ENCODE results near the gene SLC43A1.
"Not testable (repeated sequence)": the region's sequence is repeated elsewhere in the genome, so short reads cannot be mapped to it uniquely, and the experiment has no call there.

DNA sequence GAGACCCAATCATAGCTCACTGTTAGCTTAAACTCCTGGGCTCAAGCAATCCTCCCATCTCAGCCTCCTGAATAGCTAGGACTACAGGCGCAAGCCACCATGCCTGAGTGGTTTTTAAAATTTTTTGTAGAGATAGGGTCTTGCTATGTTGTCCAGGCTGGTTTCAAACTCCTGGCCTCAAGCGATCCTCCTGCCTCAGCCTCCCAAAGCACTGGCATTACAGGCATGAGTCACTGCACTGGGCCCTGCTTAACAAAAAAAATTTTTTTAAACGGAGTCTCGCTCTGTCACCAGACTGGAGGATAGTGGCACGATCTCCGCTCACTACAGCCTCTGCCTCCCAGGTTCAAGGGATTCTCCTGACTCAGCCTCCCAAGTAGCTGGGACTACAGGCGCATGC is 18.9 kb upstream of the SLC43A1 start:
- not testable (repeated sequence) for TF ChIP-seq CTCF (IDR thresholded peaks at IDR 0.05; ENCODE audit: low read depth, low read length, poor library complexity, severe bottlenecking); EZH2phosphoT487 (IDR thresholded peaks at IDR 0.05; ENCODE audit: borderline replicate concordance, low read length)
